DOHH2 (cell line): Measurements from ENCODE around the gene GORASP1.

ENCODE experiments used
- CTCF ChIP-seq: fragments of 200-600 bp; sonication (generic); IDR thresholded peaks from one replicate; pipeline ENCODE4 v1.5.1; 2014; ENCODE audit warnings: antibody characterized with exemption, mild to moderate bottlenecking, low read depth, low read length; ENCODE audit not compliant: poor library complexity, severe bottlenecking
- EZH2phosphoT487 ChIP-seq: fragments of 200-600 bp; sonication (generic); IDR thresholded peaks from 2 replicates; pipeline ENCODE4 v1.6.1; 2017; ENCODE audit warnings: borderline replicate concordance, mild to moderate bottlenecking, antibody characterized with exemption, low read length, moderate library complexity, mixed read lengths

- no peak for TF ChIP-seq CTCF
- TF ChIP-seq EZH2phosphoT487 = no peak
Observed at GRCh38 chr3:39098473-39099000, 8.9 kb downstream of the GORASP1 start.
